ENCODE data around the gene PABPN1.

PABPN1 gene

GRCh38 chr14:23319746-23320583 lies 1.3 kb upstream of the PABPN1 start:
- WGBS (ENCODE audit: extremely low coverage, insufficient coverage, low lambda C conversion rate): no CpG with 5 or more reads among the region's 17 CpGs
- Histone ChIP-seq H3K4me3 (ENCODE audit: low read length) (no peak overlapping the region), H4K8ac (ENCODE audit: low read depth, low read length) (no peak overlapping the region), H3K4me2 (ENCODE audit: low read length) (peak overlapping the region; percentile 12), H3K23ac (ENCODE audit: low read length) (no peak overlapping the region), H3K79me1 (ENCODE audit: low read length) (peaks cover 7% of the 10 kb centered on the region), H4K5ac (ENCODE audit: low read length) (peak overlapping the region; percentile 96), H3K18ac (ENCODE audit: low read length) (no peak overlapping the region), H3K36me3 (ENCODE audit: control insufficient read depth, insufficient read depth, low read length) (peaks cover 3% of the 10 kb centered on the region), H2BK5ac (ENCODE audit: low read length) (no peak overlapping the region), H3K4ac (ENCODE audit: low read depth, low read length) (peak overlapping the region; percentile 44), H3K9ac (ENCODE audit: low read length) (peak overlapping the region; percentile 53), H3K27me3 (ENCODE audit: insufficient read depth, low read length, poor library complexity) (no peaks in the 10 kb centered on the region), H3K79me2 (ENCODE audit: control insufficient read depth, insufficient read depth, low read length) (peaks cover 18% of the 10 kb centered on the region), H3K56ac (ENCODE audit: low read length) (peak overlapping the region; percentile 71), H2BK120ac (ENCODE audit: low read depth, low read length) (no peak overlapping the region), H3K27ac (ENCODE audit: low read depth, low read length) (peak overlapping the region; percentile 68), H2AK5ac (ENCODE audit: low read length) (peak overlapping the region; percentile 92), H3K4me1 (ENCODE audit: control insufficient read depth, low read depth, low read length) (peaks cover 5% of the 10 kb centered on the region), H2BK15ac (replicated peaks; ENCODE audit: low read depth) (no peak overlapping the region)
- no peak for DNase-seq

- Histone ChIP-seq H3K27ac (ENCODE audit: low read depth, low read length) (peak overlapping the region; percentile 98), H3K4me2 (ENCODE audit: low read length) (peak overlapping the region; percentile 91), H3K79me2 (ENCODE audit: control insufficient read depth, insufficient read depth, low read length) (peaks cover 18% of the 10 kb centered on the region), H2BK5ac (ENCODE audit: low read length) (peak overlapping the region; percentile 65), H3K9ac (ENCODE audit: low read length) (peak overlapping the region; percentile 100), H2BK120ac (ENCODE audit: low read depth, low read length) (peak overlapping the region; percentile 86), H3K23ac (ENCODE audit: low read length) (peak overlapping the region; percentile 82), H3K56ac (ENCODE audit: low read length) (peak overlapping the region; percentile 98), H3K18ac (ENCODE audit: low read length) (peak overlapping the region; percentile 99), H3K4me1 (ENCODE audit: control insufficient read depth, low read depth, low read length) (peaks cover 5% of the 10 kb centered on the region), H3K79me1 (ENCODE audit: low read length) (peaks cover 7% of the 10 kb centered on the region), H4K8ac (ENCODE audit: low read depth, low read length) (peak overlapping the region; percentile 94), H4K5ac (ENCODE audit: low read length) (no peak overlapping the region), H2AK5ac (ENCODE audit: low read length) (peak overlapping the region; percentile 4), H3K4ac (ENCODE audit: low read depth, low read length) (peak overlapping the region; percentile 99), H2BK15ac (replicated peaks; ENCODE audit: low read depth) (no peak overlapping the region), H3K4me3 (ENCODE audit: low read length) (peak overlapping the region; percentile 95), H3K27me3 (ENCODE audit: insufficient read depth, low read length, poor library complexity) (no peaks in the 10 kb centered on the region), H3K36me3 (ENCODE audit: control insufficient read depth, insufficient read depth, low read length) (peaks cover 3% of the 10 kb centered on the region)
- peak; percentile 58 for DNase-seq
- WGBS (ENCODE audit: extremely low coverage, insufficient coverage, low lambda C conversion rate): no CpG with 5 or more reads among the region's 64 CpGs
Measured at GRCh38 chr14:23321572-23322547, 603 bp downstream of the PABPN1 start.

GRCh38 chr14:23322568-23323517 lies 1.6 kb downstream of the PABPN1 start:
- Histone ChIP-seq H2BK15ac (replicated peaks; ENCODE audit: low read depth) (no peak overlapping the region), H3K4me3 (ENCODE audit: low read length) (peak overlapping the region; percentile 95), H3K18ac (ENCODE audit: low read length) (no peak overlapping the region), H3K23ac (ENCODE audit: low read length) (no peak overlapping the region), H3K79me2 (ENCODE audit: control insufficient read depth, insufficient read depth, low read length) (peaks cover 18% of the 10 kb centered on the region), H3K27me3 (ENCODE audit: insufficient read depth, low read length, poor library complexity) (no peaks in the 10 kb centered on the region), H3K36me3 (ENCODE audit: control insufficient read depth, insufficient read depth, low read length) (peaks cover 3% of the 10 kb centered on the region), H4K8ac (ENCODE audit: low read depth, low read length) (no peak overlapping the region), H3K56ac (ENCODE audit: low read length) (peak overlapping the region; percentile 98), H3K27ac (ENCODE audit: low read depth, low read length) (no peak overlapping the region), H3K4me1 (ENCODE audit: control insufficient read depth, low read depth, low read length) (peaks cover 5% of the 10 kb centered on the region), H2BK120ac (ENCODE audit: low read depth, low read length) (no peak overlapping the region), H3K4me2 (ENCODE audit: low read length) (peak overlapping the region; percentile 91), H3K4ac (ENCODE audit: low read depth, low read length) (no peak overlapping the region), H4K5ac (ENCODE audit: low read length) (no peak overlapping the region), H3K9ac (ENCODE audit: low read length) (peak overlapping the region; percentile 100), H2BK5ac (ENCODE audit: low read length) (no peak overlapping the region), H2AK5ac (ENCODE audit: low read length) (no peak overlapping the region), H3K79me1 (ENCODE audit: low read length) (peaks cover 7% of the 10 kb centered on the region)
- WGBS (ENCODE audit: extremely low coverage, insufficient coverage, low lambda C conversion rate): no CpG with 5 or more reads among the region's 10 CpGs
- no peak for DNase-seq

- Histone ChIP-seq H4K8ac (ENCODE audit: low read depth, low read length) (no peak overlapping the region), H3K9ac (ENCODE audit: low read length) (no peak overlapping the region), H3K27ac (ENCODE audit: low read depth, low read length) (no peak overlapping the region), H2BK120ac (ENCODE audit: low read depth, low read length) (no peak overlapping the region), H3K4me1 (ENCODE audit: control insufficient read depth, low read depth, low read length) (peaks cover 5% of the 10 kb centered on the region), H3K36me3 (ENCODE audit: control insufficient read depth, insufficient read depth, low read length) (peaks cover 3% of the 10 kb centered on the region), H3K18ac (ENCODE audit: low read length) (no peak overlapping the region), H3K4ac (ENCODE audit: low read depth, low read length) (no peak overlapping the region), H3K4me3 (ENCODE audit: low read length) (no peak overlapping the region), H3K23ac (ENCODE audit: low read length) (no peak overlapping the region), H4K5ac (ENCODE audit: low read length) (no peak overlapping the region), H3K79me1 (ENCODE audit: low read length) (peaks cover 7% of the 10 kb centered on the region), H2BK5ac (ENCODE audit: low read length) (no peak overlapping the region), H2AK5ac (ENCODE audit: low read length) (no peak overlapping the region), H3K79me2 (ENCODE audit: control insufficient read depth, insufficient read depth, low read length) (peaks cover 18% of the 10 kb centered on the region), H2BK15ac (replicated peaks; ENCODE audit: low read depth) (no peak overlapping the region), H3K27me3 (ENCODE audit: insufficient read depth, low read length, poor library complexity) (no peaks in the 10 kb centered on the region), H3K56ac (ENCODE audit: low read length) (no peak overlapping the region), H3K4me2 (ENCODE audit: low read length) (no peak overlapping the region)
- DNase-seq: no peak
- WGBS (ENCODE audit: extremely low coverage, insufficient coverage, low lambda C conversion rate): no CpG with 5 or more reads among the region's 18 CpGs
Measured at GRCh38 chr14:23323838-23324454, 2.7 kb downstream of the PABPN1 start.

GRCh38 chr14:23324455-23324846 lies 3.2 kb downstream of the PABPN1 start:
- H3K27ac ChIP-seq (ENCODE audit: low read depth, low read length): no peak overlapping the region
- H3K27me3 ChIP-seq (ENCODE audit: insufficient read depth, low read length, poor library complexity): no peaks in the 10 kb centered on the region
- H3K4ac ChIP-seq (ENCODE audit: low read depth, low read length): no peak overlapping the region
- WGBS (ENCODE audit: extremely low coverage, insufficient coverage, low lambda C conversion rate): no CpG with 5 or more reads among the region's 2 CpGs
- peaks cover 18% of the 10 kb centered on the region for H3K79me2 ChIP-seq (ENCODE audit: control insufficient read depth, insufficient read depth, low read length)
- H2BK5ac ChIP-seq (ENCODE audit: low read length): no peak overlapping the region
- H3K9ac ChIP-seq (ENCODE audit: low read length): no peak overlapping the region
- no peak overlapping the region for H4K8ac ChIP-seq (ENCODE audit: low read depth, low read length)
- no peak overlapping the region for H3K4me3 ChIP-seq (ENCODE audit: low read length)
- peaks cover 3% of the 10 kb centered on the region for H3K36me3 ChIP-seq (ENCODE audit: control insufficient read depth, insufficient read depth, low read length)
- H3K18ac ChIP-seq (ENCODE audit: low read length): no peak overlapping the region
- H3K56ac ChIP-seq (ENCODE audit: low read length): no peak overlapping the region
- no peak overlapping the region for H3K23ac ChIP-seq (ENCODE audit: low read length)
- H3K4me2 ChIP-seq (ENCODE audit: low read length): no peak overlapping the region
- no peak overlapping the region for H2BK120ac ChIP-seq (ENCODE audit: low read depth, low read length)
- no peak for DNase-seq
- H3K79me1 ChIP-seq (ENCODE audit: low read length): peaks cover 7% of the 10 kb centered on the region
- no peak overlapping the region for H2BK15ac ChIP-seq (replicated peaks; ENCODE audit: low read depth)
- no peak overlapping the region for H2AK5ac ChIP-seq (ENCODE audit: low read length)
- H4K5ac ChIP-seq (ENCODE audit: low read length): no peak overlapping the region
- H3K4me1 ChIP-seq (ENCODE audit: control insufficient read depth, low read depth, low read length): peaks cover 5% of the 10 kb centered on the region
